ENCODE measurements around the gene TRIM41. TPM values are rescaled to one million over a fixed set of nuclear protein-coding genes. Genes with fewer than 3 reads are reported as not detected.

The TRIM41 gene
- polyA plus RNA-seq, 1 donor (not counting 4 experiments of a cell fraction or from before 2014, with no cell fraction given), result 13.4 TPM

- DNase-seq (ENCODE audit: low read depth, low spot score), result no peak
Observed at GRCh38 chr5:181189363-181189961, 33.6 kb upstream of the TRIM41 start.

GRCh38 chr5:181189962-181190710 is 32.9 kb upstream of the TRIM41 start:
- Histone ChIP-seq H3K4me3 (ENCODE audit: control insufficient read depth in 2 of 3, extremely low read depth in 1 of 3, insufficient read depth in 2 of 3, low read depth in 1 of 3, low read length in 3 of 3) (peak overlapping the region; percentile 54 to 87 (median 85)), H3K4me1 (ENCODE audit: control insufficient read depth, extremely low read depth, insufficient read depth, low read length) (peaks cover 17% of the 10 kb centered on the region), H3K79me2 (ENCODE audit: control insufficient read depth, insufficient read depth, low read length) (peaks cover 2% of the 10 kb centered on the region), H3K4me2 (ENCODE audit: control insufficient read depth, extremely low read depth, insufficient read depth, low read depth, low read length) (peak overlapping the region; percentile 100), H3K9me1 (ENCODE audit: control insufficient read depth, extremely low read depth, insufficient read depth, low read length) (no peaks in the 10 kb centered on the region), H3K9ac (ENCODE audit: control insufficient read depth, extremely low read depth, insufficient read depth, low read length) (peak overlapping the region; percentile 60), H2AFZ (ENCODE audit: control insufficient read depth, low read length) (peak overlapping the region; percentile 68), H4K20me1 (ENCODE audit: control insufficient read depth, extremely low read depth, insufficient read depth, low read length) (peaks cover 2% of the 10 kb centered on the region), H3K36me3 (ENCODE audit: control insufficient read depth in 2 of 2, extremely low read depth in 1 of 2, insufficient read depth in 2 of 2, low read length in 2 of 2) (peaks cover 3 to 5% of the 10 kb centered on the region in 2 experiments), H3K27me3 (ENCODE audit: control insufficient read depth, extremely low read depth, insufficient read depth, low read length) (no peaks in the 10 kb centered on the region), H3K9me3 (ENCODE audit: control insufficient read depth, low read depth, low read length) (no peaks in the 10 kb centered on the region), H3K27ac (ENCODE audit: control insufficient read depth, insufficient read depth, low read length) (no peak overlapping the region)
- DNase-seq (ENCODE audit: low read depth, low spot score) (no peak), FAIRE-seq (no peak)
- TF ChIP-seq EZH2 (IDR thresholded peaks at IDR 0.05; ENCODE audit: low read length) (no peak), CTCF (optimal IDR thresholded peaks at IDR 0.05 in 1 of 3, IDR thresholded peaks at IDR 0.05 in 1 of 3, conservative IDR thresholded peaks at IDR 0.05 in 1 of 3; ENCODE audit: extremely low read depth in 1 of 3, insufficient read depth in 2 of 3, low read length in 3 of 3) (no peak)
- dilution Hi-C loops (cut with MboI; ENCODE audit: extremely low pct_ligation_motif_present, low sequenced_read_pairs), result no loop called here

More at GRCh38 chr5:181189363-181189961, 33.6 kb upstream of the TRIM41 start:
- no peaks in the 10 kb centered on the region for H3K9me1 ChIP-seq (ENCODE audit: control insufficient read depth, extremely low read depth, insufficient read depth, low read length)
- no peaks in the 10 kb centered on the region for H3K27me3 ChIP-seq (ENCODE audit: control insufficient read depth, extremely low read depth, insufficient read depth, low read length)
- TF ChIP-seq EZH2 (IDR thresholded peaks at IDR 0.05; ENCODE audit: low read length) (no peak), CTCF (optimal IDR thresholded peaks at IDR 0.05 in 1 of 3, IDR thresholded peaks at IDR 0.05 in 1 of 3, conservative IDR thresholded peaks at IDR 0.05 in 1 of 3; ENCODE audit: extremely low read depth in 1 of 3, insufficient read depth in 2 of 3, low read length in 3 of 3) (no peak)
- H3K9me3 ChIP-seq (ENCODE audit: control insufficient read depth, low read depth, low read length), result no peaks in the 10 kb centered on the region
- peaks cover 2% of the 10 kb centered on the region for H4K20me1 ChIP-seq (ENCODE audit: control insufficient read depth, extremely low read depth, insufficient read depth, low read length)
- H3K36me3 ChIP-seq (ENCODE audit: control insufficient read depth in 2 of 2, extremely low read depth in 1 of 2, insufficient read depth in 2 of 2, low read length in 2 of 2), result peaks cover 0 to 3% of the 10 kb centered on the region in 2 experiments
- peak overlapping the region; percentile 60 for H3K9ac ChIP-seq (ENCODE audit: control insufficient read depth, extremely low read depth, insufficient read depth, low read length)
- H3K4me2 ChIP-seq (ENCODE audit: control insufficient read depth, extremely low read depth, insufficient read depth, low read depth, low read length), result peak overlapping the region; percentile 100
- no peak overlapping the region for H3K27ac ChIP-seq (ENCODE audit: control insufficient read depth, insufficient read depth, low read length)
- peaks cover 2% of the 10 kb centered on the region for H3K79me2 ChIP-seq (ENCODE audit: control insufficient read depth, insufficient read depth, low read length)
- H3K4me3 ChIP-seq (ENCODE audit: control insufficient read depth in 2 of 3, extremely low read depth in 1 of 3, insufficient read depth in 2 of 3, low read depth in 1 of 3, low read length in 3 of 3), result peak overlapping the region; percentile 54 to 87 (median 85)
- dilution Hi-C loops (cut with MboI; ENCODE audit: extremely low pct_ligation_motif_present, low sequenced_read_pairs), result no loop called here
- H3K4me1 ChIP-seq (ENCODE audit: control insufficient read depth, extremely low read depth, insufficient read depth, low read length), result peaks cover 17% of the 10 kb centered on the region
- peak overlapping the region; percentile 91 for H2AFZ ChIP-seq (ENCODE audit: control insufficient read depth, low read length)
- FAIRE-seq, result no peak

All from keratinocyte (primary cell).